ENCODE measurements around the gene TMEM79. TPM values are rescaled to one million over a fixed set of nuclear protein-coding genes. Genes with fewer than 3 reads are reported as not detected.

TMEM79 gene
- total RNA-seq, 4 donors from 2014 or later, result 2.0 to 13.1 (median 3.9) TPM

DNA sequence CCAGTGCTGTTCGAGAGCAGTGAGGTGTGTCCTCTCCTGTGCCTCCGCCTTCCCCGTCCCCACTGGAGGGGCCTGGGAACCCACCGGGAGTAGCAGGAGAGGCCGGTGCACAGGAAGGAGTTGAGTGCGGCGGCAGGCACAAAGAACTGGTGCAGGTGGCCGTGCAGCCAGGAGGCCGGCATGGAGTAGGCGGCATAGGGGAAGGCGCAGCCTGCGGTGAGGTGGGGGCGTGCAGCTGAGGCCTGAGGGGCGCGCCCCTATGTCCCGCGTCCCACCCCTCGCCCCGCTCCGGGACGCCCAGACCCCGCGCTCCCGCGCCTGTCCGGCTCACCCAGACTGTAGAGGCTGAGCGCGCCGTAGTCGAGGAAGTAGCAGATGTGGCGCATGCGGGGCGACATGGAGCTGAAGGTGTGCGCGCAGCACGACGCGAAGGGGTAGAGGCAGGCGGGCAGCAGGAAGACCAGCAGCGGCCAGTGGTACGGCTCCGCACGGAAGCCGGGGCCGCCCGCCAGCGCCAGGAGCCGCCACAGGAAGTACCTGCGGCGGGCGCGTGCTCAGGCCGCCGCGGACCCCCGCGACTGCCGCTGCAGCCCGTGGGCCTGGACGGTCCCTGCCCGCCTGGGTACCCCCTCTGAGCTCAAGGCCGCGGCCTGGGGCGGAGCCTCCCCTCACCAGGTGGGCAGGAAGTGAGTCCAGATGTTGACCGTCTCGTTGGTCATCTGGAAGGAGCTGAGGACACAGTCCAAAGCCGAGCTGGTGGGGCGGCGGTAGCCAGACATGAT is 38.5 kb upstream of the TMEM79 start:
- DNase-seq, result peak; percentile 33
- Histone ChIP-seq H3K27me3 (peaks cover 32% of the 10 kb centered on the region), H3K27ac (no peak overlapping the region), H3K9me3 (no peaks in the 10 kb centered on the region), H3K4me1 (peaks cover 10 to 24% (median 21%) of the 10 kb centered on the region in 4 donors), H3K36me3 (peaks cover 0 to 4% (median under 1%) of the 10 kb centered on the region in 4 donors), H3K4me3 (peak overlapping the region in 2 of 4 donors; percentile 23 to 43)
- TF ChIP-seq POLR2A (IDR thresholded peaks at IDR 0.05), result no peak
- TF ChIP-seq, protein P1, sequence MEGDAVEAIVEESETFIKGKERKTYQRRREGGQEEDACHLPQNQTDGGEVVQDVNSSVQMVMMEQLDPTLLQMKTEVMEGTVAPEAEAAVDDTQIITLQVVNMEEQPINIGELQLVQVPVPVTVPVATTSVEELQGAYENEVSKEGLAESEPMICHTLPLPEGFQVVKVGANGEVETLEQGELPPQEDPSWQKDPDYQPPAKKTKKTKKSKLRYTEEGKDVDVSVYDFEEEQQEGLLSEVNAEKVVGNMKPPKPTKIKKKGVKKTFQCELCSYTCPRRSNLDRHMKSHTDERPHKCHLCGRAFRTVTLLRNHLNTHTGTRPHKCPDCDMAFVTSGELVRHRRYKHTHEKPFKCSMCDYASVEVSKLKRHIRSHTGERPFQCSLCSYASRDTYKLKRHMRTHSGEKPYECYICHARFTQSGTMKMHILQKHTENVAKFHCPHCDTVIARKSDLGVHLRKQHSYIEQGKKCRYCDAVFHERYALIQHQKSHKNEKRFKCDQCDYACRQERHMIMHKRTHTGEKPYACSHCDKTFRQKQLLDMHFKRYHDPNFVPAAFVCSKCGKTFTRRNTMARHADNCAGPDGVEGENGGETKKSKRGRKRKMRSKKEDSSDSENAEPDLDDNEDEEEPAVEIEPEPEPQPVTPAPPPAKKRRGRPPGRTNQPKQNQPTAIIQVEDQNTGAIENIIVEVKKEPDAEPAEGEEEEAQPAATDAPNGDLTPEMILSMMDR (IDR thresholded peaks at IDR 0.05), result no peak
- peak in 1 of 3 donors; percentile 10 for TF ChIP-seq POLR2AphosphoS5 (IDR thresholded peaks at IDR 0.05)
- TF ChIP-seq EP300 (IDR thresholded peaks at IDR 0.05; ENCODE audit: low read depth), result no peak
- WGBS, 2 donors (ENCODE audit: low coverage in 1 of 2), result 3% methylated on average over 60 of the region's 69 CpGs; no CpG with 5 or more reads in 1 of the 2 donors
- intact Hi-C loops (cut with DNase I; ENCODE audit: low total_unique reads) (no loop called here), in situ Hi-C loops (cut with MboI; ENCODE audit: low pct_ligation_motif_present in 1 of 4, low pct_unique_long_range_greater_than_20kb in 1 of 4, low sequenced_read_pairs in 3 of 4) (no loop called here)

- Histone ChIP-seq H3K9me3 (no peaks in the 10 kb centered on the region), H3K4me3 (peak overlapping the region in 1 of 4 donors; percentile 43), H3K27ac (no peak overlapping the region), H3K4me1 (peaks cover 10 to 24% (median 21%) of the 10 kb centered on the region in 4 donors), H3K36me3 (peaks cover 0 to 11% (median 4%) of the 10 kb centered on the region in 4 donors), H3K27me3 (peaks cover 32% of the 10 kb centered on the region)
- in situ Hi-C loops (cut with MboI; ENCODE audit: low pct_ligation_motif_present in 1 of 4, low pct_unique_long_range_greater_than_20kb in 1 of 4, low sequenced_read_pairs in 3 of 4) (no loop called here), intact Hi-C loops (cut with DNase I; ENCODE audit: low total_unique reads) (no loop called here)
- WGBS, 2 donors (ENCODE audit: low coverage in 1 of 2), result 57 to 60% methylated on average over 1 to 10 of the region's 10 CpGs
- TF ChIP-seq POLR2A (IDR thresholded peaks at IDR 0.05) (no peak), POLR2AphosphoS5 (IDR thresholded peaks at IDR 0.05) (no peak), EP300 (IDR thresholded peaks at IDR 0.05; ENCODE audit: low read depth) (no peak)
- TF ChIP-seq, protein P1 (IDR thresholded peaks at IDR 0.05), result no peak
- DNase-seq, result no peak
Observed at GRCh38 chr1:156246241-156246780, 37.8 kb upstream of the TMEM79 start.

GRCh38 chr1:156246781-156247459 is 37.2 kb upstream of the TMEM79 start:
- intact Hi-C loops (cut with DNase I; ENCODE audit: low total_unique reads), result no loop called here

More at GRCh38 chr1:156246781-156247459, 37.2 kb upstream of the TMEM79 start:
- Histone ChIP-seq H3K4me3 (no peak overlapping the region), H3K4me1 (peaks cover 10 to 24% (median 21%) of the 10 kb centered on the region in 4 donors), H3K27me3 (peaks cover 32% of the 10 kb centered on the region), H3K9me3 (no peaks in the 10 kb centered on the region), H3K27ac (no peak overlapping the region), H3K36me3 (peaks cover 0 to 17% (median 7%) of the 10 kb centered on the region in 4 donors)
- DNase-seq, result no peak
- 54% methylated on average over 16 of the region's 16 CpGs; no CpG with 5 or more reads in 1 of the 2 donors for WGBS, 2 donors (ENCODE audit: low coverage in 1 of 2)
- in situ Hi-C loops (cut with MboI; ENCODE audit: low pct_ligation_motif_present in 1 of 4, low pct_unique_long_range_greater_than_20kb in 1 of 4, low sequenced_read_pairs in 3 of 4), result no loop called here
- TF ChIP-seq EP300 (IDR thresholded peaks at IDR 0.05; ENCODE audit: low read depth), result no peak
- TF ChIP-seq POLR2A (IDR thresholded peaks at IDR 0.05), result no peak
- TF ChIP-seq, protein P1 (IDR thresholded peaks at IDR 0.05), result no peak
- TF ChIP-seq POLR2AphosphoS5 (IDR thresholded peaks at IDR 0.05), result no peak
